Measurements from ENCODE around the gene NOVA2.

The NOVA2 gene

DNA sequence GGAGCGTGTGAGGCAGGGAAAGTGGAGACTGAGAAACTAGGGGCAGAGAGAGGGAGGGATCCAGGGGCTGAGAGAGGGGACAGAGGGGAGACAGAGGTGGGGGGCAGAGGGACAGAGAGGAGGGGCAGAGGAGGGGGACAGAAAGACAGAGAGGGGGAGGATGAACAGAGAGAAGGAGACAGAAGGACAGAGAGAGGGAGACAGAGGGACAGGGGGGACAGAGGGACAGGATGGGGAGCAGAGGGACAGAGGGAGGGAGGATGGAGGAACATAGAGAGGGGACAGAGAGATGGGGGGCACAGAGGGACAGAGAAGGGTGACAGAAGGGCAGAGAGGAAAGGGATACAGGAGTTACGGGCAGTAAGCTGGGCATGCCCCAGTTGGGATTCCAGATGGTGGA lies 44.4 kb downstream of the NOVA2 start:
- DNase-seq: no peak

DNA sequence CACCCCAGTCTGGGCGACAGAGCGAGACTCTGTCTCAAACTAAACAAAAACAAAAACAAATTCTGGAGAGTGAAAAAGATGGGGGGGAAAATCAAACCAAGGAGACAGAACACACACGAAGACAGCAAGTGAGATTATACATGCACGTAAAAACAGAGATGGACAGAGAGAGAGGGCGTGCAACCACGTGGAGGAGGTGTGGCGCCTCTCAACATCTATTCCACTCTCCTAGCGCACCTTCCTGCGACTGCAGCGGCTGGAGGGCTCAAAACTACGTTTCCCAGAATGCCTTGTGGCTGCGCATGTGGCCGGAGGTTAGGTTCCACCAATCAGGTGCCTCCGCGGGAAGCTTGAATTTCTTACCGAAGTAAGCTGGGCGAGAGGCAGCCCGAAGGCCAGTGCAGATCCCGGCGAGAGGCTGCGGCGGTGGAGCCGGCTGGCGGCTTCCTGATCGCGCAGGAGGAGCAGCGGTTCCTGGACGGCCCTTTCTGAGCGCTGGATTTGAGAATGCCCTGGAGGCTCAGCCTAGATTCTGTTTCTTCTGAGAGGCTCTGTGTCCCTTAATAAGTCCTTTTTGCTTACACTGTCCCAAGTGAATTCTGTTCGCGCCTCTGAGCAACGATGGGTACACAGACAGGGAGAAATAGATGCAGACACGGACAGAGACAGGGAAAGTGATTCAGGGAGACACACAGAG lies 46.0 kb downstream of the NOVA2 start:
- peak; percentile 11 to 95 (median 74) for DNase-seq

DNA sequence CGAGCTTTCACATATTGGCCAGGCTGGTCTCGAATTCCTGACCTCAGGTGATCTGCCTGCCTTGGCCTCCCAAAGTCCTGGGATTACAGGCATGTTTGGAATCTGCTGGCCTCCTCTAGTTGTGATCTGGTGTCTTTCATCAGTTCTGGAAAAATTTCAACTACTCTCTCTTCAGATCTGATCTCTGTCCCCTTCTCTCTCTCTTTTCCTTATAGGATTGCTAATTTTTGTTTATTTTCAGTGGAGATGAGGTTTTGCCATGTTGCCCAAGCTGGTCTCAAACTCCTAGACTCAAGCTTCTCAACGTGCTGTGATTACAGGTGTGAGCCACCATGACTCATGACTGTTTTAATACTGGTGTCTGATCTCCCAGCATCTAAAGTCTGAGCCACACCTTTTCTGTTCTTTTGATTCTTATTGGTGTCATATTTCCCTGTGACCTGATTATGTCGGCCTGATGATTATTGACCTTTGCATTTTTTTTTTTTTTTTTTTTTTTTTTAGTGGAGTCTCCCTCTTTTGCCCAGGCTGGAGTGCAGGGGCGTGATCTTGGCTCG lies 48.7 kb downstream of the NOVA2 start:
- no peak for DNase-seq

DNA sequence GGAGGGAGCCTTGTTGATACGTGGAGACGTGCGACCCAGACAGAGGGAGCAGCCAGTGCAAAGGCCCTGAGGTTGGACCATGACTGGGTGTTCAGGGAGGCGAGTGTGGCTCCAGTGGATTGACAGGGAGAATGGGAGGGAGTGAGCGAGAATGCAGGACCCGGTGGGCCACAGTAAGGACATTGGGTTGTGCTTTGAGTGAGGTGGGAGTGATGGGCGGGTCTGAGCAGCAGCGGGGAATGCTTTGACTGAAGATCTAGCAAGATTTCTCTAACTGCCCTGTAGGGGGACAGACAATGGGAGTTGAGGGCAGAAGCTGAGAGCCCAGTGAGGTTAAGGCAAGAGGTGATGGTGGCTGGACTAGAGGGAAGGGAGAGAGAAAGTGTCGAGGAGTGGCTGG lies 51.4 kb downstream of the NOVA2 start:
- DNase-seq: no peak

DNA sequence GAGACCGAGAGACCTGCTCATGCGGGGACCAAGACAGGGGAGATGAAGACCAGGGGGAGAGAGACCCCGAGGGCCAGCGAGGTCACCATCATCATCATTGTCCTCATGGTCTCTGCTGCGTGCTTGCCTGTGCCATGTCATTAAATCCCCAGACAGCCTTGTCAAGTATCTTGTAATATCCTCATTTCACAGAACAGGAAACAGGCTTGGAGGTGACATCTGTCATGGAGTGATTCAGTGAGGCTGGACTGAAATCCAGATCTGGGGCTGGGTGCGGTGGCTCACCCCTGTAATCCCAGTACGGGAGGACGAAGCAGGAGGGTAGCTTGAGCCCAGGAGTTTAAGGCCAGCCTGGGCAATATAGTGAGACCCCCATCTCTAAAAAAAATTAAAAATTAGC lies 53.2 kb downstream of the NOVA2 start:
- DNase-seq: peak in 1 of 56 donors; percentile 34

DNA sequence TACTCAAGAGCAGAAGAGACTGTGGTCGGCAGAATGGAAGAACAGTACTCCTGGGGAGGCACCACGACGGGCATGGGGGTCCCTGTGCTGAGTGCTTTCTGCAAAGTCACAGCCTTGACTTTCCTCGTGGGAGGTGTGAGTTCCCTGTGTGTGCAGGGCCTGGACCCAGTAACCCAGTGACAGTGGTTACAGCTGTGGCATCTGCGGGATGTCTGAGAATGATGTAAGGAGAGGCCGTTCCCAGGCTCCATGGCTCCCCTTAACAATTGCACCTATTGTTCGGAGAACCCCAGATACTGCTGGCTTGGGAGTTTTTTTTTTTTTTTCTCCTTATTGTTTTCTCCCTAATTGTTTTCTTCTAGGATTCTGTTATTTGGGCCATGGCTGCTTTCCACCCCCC lies 54.0 kb downstream of the NOVA2 start:
- peak in 49 of 56 donors; percentile 5 to 76 (median 46) for DNase-seq

DNA sequence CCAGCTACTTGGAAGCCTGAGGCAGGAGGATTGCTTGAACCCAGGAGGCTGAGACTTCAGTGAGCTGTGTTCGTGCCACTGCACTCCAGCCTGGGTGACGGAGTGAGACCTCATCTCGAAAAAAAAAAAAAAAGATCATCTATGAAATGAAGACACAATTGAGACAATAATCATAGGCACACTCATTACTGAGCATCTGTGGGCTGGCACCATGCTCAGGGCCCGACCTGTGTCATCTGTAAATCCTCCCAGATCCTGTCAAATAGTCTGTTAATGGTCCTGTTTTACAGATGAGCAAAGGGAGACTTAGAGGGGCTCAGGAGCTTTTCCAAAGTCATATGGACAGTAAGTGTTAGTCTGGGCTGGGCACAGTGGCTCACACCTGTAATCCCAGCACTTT lies 54.9 kb downstream of the NOVA2 start:
- DNase-seq: no peak

DNA sequence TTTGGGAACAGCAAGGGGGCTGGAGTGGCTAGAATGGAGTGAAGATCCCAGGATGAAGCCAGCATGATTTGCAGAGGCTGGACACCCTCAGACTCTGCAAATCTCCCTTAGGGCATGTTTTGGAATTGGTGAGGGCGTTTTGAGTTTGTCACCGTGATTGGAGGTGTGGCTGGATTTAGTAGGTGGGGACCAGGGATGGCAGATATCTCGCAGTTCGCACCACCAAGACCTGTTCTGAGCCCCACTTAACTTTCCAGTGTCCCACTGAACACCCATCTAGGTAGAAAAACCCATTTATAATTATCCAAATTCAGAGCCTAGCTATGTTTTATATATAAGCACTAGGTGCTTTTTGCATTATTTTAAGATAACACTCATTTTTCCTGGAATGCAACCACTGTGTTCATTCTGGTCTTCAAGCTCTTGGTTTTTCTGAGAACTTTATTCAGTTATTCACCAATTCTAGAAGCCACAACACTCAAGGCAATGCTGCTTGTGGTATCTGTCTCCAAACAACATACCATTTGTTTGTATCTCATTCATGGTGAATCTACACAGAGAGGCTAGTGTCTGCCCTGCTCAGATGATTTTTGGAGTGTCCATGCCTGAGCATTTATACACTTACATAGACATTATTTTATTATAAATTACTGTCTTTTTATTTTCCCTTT lies 56.1 kb downstream of the NOVA2 start:
- DNase-seq: peak in 11 of 56 donors; percentile 6 to 33 (median 15)

DNA sequence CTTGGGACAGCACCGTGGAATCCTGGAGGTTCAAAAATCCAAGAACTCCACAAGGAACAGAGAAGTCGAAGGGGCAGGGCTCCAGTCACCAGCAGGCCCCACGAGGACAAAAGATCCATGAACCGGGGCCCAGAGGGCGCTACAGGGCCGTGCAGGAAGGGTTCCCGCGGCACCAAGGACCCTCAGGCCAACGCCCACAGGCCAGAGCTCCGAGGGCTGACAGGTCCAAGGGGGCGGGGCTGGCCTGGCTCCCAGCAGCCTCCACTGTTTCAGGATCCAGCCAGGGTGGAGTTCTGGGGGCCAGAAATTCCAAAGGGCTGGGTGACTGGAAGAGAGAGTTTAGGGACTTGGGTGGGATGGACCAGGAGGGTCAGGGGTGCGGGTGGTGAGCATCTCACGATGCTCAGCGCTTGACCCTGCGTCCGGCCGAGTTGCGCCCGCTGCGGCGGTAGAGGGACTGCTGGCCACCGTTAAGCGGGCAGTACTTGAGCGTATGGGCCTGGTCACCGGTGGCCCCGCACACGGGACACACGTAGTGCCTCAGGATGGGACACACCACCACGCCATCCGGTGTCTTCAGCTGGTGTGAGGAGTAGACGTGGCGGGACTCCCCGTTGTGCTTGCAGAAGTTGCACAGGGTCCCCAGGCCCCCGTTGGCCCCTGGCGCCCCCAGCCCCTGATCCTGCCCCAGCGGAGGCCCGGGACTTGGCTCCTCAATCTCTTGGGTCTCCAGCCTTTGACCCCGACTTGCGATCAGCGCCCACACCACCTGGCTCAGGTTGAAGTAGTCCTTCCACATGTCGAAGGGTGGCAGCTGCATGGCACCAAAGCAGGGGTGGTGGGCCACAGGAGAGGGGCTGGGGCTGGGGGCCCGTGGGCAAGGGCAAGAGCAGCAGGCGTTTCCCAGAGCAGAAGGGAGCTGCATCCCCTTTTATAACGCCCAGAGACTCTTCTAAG lies 59.5 kb downstream of the NOVA2 start, which contains the start of gene NANOS2:
Gene NANOS2 (minus strand): TSS at position 905 of the 957 bp plus-strand sequence. CDS start 85 bp downstream, at position 820.
- peak in 5 of 56 donors; percentile 2 to 20 (median 13) for DNase-seq

DNA sequence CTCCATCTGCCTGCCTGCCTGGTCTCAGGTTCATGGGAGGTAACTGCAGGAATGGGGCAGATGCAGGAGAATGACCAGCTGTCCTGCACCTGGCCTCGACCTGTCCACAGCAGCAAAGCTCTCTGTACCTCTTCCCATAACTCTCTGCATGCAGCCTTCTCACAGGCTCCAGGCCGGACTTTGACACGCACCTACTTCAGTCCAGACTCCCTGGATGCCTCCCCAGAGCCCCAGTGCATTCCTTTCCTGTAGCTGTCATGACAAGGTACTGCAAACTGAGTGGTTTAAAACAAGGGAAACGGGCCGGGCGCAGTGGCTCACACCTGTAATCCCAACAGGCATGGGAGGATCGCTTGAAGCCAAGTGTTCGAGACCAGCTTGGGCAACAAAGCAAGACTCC lies 62.4 kb downstream of the NOVA2 start:
- DNase-seq: no peak

DNA sequence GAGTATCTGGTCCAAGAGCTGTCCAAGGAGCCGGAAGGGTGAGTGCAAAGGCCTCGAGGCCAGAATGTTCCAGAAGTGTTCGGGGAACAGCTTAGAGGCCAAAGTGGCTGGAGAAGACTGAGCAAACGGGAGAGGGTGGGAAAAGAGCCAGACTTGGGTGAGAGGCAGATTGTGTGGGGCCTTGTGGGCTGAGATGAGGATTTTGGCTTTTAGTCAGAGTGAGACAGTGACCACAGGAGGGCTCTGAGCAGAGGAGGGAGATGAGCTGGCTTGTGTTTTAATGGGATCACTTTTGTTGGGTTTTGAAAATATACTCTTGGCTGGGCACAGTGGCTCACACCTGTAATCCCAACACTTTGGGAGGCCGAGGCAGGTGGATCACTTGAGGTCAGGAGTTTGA lies 64.7 kb downstream of the NOVA2 start:
- no peak for DNase-seq

DNA sequence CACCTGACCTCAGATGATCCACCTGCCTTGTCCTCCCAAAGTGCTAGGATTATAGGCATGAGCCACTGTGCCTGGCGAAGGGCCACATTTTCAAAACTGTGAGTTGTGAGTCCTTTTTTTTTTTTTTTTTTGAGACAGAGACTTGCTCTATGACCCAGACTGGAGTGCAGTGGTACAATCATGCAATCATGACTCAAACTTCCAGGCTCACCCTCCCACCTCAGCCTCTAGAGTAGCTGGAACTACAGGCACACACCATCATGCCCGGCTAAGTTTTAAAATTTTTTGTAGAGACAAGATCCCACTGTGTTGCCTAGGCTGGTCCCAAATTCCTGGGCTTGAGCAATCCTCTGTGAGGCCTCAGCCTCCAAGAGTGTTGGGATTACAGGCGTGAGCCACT lies 67.4 kb downstream of the NOVA2 start:
- DNase-seq: no peak

DNA sequence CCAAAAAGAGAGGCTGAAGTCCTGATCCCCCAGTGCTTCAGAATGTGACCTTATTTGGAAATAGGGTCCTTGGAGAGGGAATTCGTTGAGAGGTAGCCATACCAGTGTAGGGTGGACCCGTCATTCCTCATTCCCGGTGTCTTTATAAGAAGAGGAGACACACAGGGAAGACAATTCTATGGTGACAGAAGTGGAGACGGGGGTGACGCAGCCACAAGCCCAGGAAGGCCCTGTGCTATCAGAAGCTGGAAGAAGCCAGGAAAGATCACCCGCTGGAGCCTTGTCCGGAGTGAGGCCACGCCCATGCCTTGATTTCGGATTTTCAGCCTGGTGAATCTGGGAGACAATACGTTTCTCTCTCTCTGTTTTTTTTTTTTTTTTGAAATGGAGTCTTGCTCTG lies 68.7 kb downstream of the NOVA2 start:
- no peak for DNase-seq

DNA sequence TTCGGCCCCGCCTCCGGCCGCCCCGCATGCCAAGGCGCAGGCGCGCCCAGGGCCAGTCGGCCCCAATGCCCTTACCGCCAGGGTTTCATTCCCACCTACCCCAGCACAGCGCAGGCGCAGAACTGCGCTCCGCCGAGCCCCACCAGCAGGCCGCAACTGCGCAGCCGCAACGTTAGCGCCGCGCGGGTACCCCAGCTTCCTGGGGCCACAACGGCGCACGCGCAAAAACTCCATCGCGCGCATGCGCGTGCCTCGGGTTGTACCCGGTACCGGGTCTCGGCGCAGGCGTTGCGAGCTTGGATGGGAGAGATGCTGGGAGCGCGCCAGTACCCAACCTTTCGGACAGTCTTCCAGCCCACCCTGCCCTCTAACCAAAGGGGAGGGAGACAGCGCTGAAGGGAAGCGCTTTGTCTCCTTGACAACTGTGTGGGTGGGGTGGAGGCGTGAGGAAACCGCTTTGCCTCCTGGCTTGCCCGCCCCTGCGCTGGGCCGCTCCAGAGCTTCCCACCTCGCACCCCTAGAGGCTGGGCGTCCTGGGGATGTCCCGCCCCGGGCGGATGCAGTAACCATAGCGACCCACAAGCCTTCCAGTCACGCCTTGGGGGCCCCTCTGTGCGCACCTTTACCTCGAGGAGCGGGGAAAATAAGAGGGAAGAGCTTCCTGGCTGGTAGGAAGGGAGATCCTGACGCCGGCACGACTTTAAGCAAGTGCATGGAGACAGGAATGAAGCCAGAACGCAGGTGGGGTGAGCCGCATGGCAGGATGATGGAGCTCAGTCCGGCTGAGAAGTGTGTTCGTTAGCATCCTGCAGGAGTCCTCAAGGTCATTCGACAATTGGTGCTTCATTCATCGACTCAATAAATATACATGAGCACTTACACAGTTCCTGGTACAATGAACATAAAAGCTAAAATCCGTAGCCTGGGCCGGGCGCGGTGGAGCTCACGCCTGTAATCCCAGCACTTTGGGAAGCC lies 70.7 kb downstream of the NOVA2 start:
- peak; percentile 77 to 99 (median 96) for DNase-seq

DNA sequence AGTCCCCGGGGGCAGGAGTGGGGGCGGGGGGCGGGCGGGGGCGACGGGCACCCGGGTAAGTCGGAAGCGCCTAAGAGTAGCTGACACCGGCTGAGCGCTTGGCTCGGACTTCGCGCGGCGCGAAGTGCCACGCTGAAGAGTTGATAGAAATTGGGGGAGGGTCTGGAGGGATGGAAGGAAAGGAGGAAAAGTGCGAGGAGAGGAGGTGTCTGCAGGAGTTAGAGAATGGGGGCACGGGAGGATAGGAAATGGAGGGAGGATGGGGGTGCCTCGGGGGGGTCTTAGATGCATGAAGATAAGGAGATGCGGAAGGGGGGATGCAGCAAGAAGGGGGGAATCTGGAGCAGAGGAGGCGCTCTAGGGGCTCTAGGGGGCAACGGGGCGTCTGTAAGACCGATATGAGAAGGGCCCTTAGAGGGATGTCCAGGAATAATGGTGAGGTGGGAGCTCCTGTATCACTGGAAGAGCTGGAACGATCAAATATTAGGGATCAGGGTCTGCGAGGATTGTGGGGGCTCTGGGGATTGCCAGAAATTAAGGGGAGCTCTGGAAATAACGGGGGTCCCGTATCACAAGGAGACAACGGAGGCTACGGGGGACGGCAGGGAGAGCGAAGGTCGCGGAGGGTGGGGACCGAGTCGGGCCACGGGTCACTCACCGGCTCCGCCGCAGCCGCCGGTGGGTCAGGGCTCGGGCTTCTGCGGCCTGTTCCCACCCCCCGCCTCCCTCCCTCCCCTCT lies 71.6 kb downstream of the NOVA2 start, which contains the start of gene MYPOP:
Gene MYPOP (minus strand): TSS at position 702 of the 739 bp plus-strand sequence. CDS start 840 bp downstream, outside the sequence.
- DNase-seq: peak in 1 of 56 donors; percentile 55

DNA sequence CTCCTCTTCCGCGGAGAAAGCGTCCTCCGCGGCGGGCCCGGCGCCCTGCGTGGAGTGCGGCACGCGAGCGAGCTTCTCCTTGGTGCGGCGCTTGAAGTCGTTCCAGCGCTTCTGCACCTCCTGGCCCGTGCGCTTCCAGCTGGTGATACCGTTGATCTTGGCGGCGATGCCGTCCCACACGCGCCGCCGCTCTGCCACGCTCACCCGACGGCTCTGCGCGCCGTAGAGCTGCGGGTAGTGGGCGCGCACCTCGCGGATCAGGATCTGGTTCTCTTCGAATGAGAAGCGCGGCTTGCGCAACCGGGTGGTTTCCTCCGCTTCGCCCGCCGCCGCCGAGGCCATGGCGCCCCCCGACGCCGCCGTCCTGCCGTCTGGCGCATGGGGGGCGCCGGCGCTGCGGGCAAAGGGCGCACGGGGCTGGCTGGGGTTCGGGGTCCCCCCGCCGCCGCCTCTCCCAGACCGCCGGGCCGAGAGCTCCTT lies 72.2 kb downstream of the NOVA2 start:
- DNase-seq: peak in 3 of 56 donors; percentile 17 to 33 (median 21)

DNA sequence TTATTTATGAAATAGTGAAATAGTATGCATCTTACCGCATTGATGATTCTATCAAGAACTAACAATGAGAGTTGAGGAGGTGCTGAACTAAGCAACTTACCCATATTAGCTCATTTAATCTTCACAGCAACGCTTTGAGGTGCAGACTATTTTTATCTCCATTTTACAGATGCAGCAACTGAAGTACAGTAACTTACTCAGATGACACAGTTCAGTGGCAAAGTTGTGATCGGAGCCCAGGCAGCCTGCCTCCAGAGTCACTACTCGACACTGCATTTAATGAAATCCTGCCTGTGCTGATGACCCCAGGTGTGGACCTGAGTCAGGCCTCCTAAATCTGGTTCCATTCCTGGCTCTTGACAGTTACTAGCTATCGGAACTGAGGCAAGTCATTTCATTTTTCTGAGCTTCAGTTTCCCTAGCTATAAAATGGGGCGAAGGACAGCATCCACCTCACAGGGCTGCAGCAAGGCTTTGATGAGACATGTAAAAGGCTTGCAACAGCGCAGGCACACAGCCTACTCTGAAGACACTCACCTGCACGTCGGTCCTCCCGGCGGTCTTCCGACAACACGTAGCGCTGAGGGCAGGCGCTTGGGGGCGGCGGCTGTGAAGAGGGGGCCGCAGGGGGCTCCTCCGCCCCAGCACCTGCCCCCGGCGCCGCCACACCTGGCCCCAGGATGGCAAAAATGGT lies 72.8 kb downstream of the NOVA2 start:
- DNase-seq: peak in 1 of 56 donors; percentile 10

DNA sequence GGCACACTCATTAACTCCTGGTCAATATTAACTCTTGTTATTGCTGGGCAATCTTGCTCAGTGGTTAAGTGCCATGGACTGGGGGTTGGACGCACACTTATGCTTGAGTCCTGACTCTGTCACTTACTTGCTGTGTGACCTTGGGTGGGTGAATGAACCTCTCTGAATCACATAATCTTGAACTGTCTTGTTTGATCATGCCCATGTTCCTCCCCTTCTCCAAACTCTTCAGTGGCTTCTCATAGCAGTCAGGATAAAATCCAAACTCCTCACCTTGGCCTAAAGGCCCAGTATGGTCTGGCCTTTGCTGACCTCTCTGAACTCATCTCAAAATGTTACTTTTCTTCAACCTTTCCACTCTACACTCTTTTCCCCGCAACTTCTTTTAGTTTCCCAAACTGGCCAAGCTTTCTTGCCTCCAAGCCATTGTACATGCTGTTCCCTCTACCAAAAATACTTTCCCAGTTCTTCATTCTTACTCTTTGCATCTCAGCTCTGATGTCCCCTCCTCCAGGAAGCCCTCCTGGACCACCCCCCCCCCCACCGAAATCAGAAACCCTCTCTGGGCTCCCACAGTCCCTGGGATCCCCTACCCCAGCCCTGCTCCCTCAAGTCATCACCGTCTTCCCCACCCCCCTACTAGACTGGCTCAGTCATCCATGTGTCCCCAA lies 73.6 kb downstream of the NOVA2 start:
- no peak for DNase-seq

Data from nucleus accumbens (tissue), 56 donors.